ENCODE measurements around the gene FAM13A.
"Not testable (repeated sequence)": the region's sequence is repeated elsewhere in the genome, so short reads cannot be mapped to it uniquely, and the experiment has no call there.

FAM13A gene

GRCh38 chr4:88865466-88865865, 191.5 kb downstream of the FAM13A start:
- H3K27ac ChIP-seq = no peak overlapping the region
- TF ChIP-seq CTCF (conservative IDR thresholded peaks at IDR 0.05) = no peak

- H3K27ac ChIP-seq = no peak overlapping the region
- TF ChIP-seq CTCF (conservative IDR thresholded peaks at IDR 0.05) = no peak
These were observed 191.9 kb downstream of the FAM13A start for GRCh38 chr4:88865046-88865445.

GRCh38 chr4:88860586-88860985, 196.4 kb downstream of the FAM13A start:
- H3K27ac ChIP-seq = no peak overlapping the region

DNA sequence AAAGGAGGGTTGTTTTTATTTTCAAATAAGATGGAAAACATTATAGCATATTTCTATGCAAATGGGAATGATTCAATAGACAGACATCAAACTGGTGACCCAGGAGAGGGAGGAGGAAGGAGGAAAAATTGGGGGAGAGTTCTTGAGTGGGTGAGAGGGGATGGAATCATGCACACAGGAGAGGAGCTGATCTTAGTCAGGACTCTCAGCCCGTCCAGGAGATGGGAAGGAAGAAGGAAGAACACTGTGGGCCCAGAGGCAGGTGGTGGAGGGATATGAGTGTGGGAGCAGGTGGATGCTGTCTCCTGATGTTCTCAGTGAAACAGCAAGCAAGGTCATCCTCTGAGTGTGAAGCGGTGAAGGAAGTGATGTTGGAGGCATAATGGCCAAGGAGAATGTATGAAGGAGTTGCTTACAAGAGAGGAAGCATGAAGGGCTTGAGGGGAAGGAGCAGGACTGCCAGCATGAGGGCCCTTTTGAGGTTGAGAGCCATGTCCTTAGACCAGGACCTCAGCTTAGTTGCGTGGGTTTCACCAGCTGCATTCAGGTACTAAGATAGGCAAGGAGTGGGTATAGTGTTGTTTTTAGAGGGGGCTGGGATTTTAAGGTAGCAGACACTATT, 197.7 kb downstream of the FAM13A start:
- H3K27ac ChIP-seq = no peak overlapping the region
- no peak for TF ChIP-seq CTCF (conservative IDR thresholded peaks at IDR 0.05)

More at GRCh38 chr4:88860586-88860985, 196.4 kb downstream of the FAM13A start:
- TF ChIP-seq CTCF (conservative IDR thresholded peaks at IDR 0.05) = no peak

GRCh38 chr4:88858752-88859151, 198.2 kb downstream of the FAM13A start:
- no peak for TF ChIP-seq CTCF (conservative IDR thresholded peaks at IDR 0.05)
- H3K27ac ChIP-seq = no peak overlapping the region

GRCh38 chr4:88857588-88857987, 199.4 kb downstream of the FAM13A start:
- TF ChIP-seq CTCF (conservative IDR thresholded peaks at IDR 0.05) = no peak
- no peak overlapping the region for H3K27ac ChIP-seq

- no peak overlapping the region for H3K27ac ChIP-seq
- TF ChIP-seq CTCF (conservative IDR thresholded peaks at IDR 0.05) = no peak
These were observed 202.5 kb downstream of the FAM13A start for GRCh38 chr4:88854481-88854880.

DNA sequence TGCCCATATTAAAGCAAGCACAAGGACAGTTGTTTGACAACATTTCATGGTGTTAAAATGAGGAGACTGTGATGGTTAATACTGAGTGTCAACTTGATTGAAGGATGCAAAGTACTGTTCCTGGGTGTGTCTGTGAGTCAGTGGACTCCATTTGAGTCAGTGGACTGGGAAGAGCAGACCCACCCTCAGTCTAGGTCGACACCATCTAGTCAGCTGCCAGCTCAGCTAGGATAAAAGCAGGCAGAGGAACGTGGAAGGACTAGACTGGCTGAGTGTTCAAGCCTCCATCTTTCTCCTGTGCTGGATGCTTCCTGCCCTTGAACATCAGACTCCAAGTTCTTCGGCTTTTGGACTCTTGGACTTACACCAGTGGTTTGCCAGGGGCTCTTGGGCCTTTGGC, 203.4 kb downstream of the FAM13A start:
- not testable (repeated sequence) for H3K27ac ChIP-seq
